ENCODE data around the gene NT5C2. TPM values are rescaled to one million over a fixed set of nuclear protein-coding genes. Genes with fewer than 3 reads are reported as not detected.

NT5C2 gene
- polyA plus RNA-seq, 1 donor (not counting 4 experiments of a cell fraction or from before 2014, with no cell fraction given) = 88.6 TPM

DNA sequence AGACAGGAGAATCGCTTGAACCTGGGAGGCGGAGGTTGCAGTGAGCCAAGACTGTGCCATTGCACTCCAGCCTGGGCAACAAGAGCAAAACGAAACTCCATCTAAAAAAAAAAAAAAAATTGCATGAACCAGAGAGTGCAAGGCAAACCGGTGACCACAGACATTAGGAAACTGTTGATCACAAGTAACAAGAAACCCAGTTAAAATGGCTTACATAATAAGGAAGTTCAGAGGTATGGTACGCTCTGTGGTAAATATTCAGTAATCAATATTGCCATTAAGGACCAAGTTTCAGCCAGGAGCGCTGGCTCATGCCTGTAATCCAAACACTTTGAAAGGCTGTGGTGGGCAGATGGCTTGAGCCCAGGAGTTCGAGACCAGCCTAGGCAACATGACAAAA, 9.2 kb upstream of the NT5C2 start:
- Histone ChIP-seq H3K4me2 (ENCODE audit: control insufficient read depth, extremely low read depth, insufficient read depth, low read depth, low read length) (no peak overlapping the region), H3K4me3 (ENCODE audit: control insufficient read depth in 2 of 3, extremely low read depth in 1 of 3, insufficient read depth in 2 of 3, low read depth in 1 of 3, low read length in 3 of 3) (no peak overlapping the region), H3K9ac (ENCODE audit: control insufficient read depth, extremely low read depth, insufficient read depth, low read length) (no peak overlapping the region), H3K27ac (ENCODE audit: control insufficient read depth, insufficient read depth, low read length) (no peak overlapping the region), H3K4me1 (ENCODE audit: control insufficient read depth, extremely low read depth, insufficient read depth, low read length) (no peaks in the 10 kb centered on the region), H4K20me1 (ENCODE audit: control insufficient read depth, extremely low read depth, insufficient read depth, low read length) (no peaks in the 10 kb centered on the region), H3K27me3 (ENCODE audit: control insufficient read depth, extremely low read depth, insufficient read depth, low read length) (no peaks in the 10 kb centered on the region), H3K36me3 (ENCODE audit: control insufficient read depth in 2 of 2, extremely low read depth in 1 of 2, insufficient read depth in 2 of 2, low read length in 2 of 2) (no peaks in the 10 kb centered on the region), H3K79me2 (ENCODE audit: control insufficient read depth, insufficient read depth, low read length) (no peaks in the 10 kb centered on the region), H3K9me1 (ENCODE audit: control insufficient read depth, extremely low read depth, insufficient read depth, low read length) (no peaks in the 10 kb centered on the region), H2AFZ (ENCODE audit: control insufficient read depth, low read length) (no peak overlapping the region), H3K9me3 (ENCODE audit: control insufficient read depth, low read depth, low read length) (no peaks in the 10 kb centered on the region)
- DNase-seq (ENCODE audit: low read depth, low spot score) (no peak), FAIRE-seq (no peak)
- TF ChIP-seq, protein P1, sequence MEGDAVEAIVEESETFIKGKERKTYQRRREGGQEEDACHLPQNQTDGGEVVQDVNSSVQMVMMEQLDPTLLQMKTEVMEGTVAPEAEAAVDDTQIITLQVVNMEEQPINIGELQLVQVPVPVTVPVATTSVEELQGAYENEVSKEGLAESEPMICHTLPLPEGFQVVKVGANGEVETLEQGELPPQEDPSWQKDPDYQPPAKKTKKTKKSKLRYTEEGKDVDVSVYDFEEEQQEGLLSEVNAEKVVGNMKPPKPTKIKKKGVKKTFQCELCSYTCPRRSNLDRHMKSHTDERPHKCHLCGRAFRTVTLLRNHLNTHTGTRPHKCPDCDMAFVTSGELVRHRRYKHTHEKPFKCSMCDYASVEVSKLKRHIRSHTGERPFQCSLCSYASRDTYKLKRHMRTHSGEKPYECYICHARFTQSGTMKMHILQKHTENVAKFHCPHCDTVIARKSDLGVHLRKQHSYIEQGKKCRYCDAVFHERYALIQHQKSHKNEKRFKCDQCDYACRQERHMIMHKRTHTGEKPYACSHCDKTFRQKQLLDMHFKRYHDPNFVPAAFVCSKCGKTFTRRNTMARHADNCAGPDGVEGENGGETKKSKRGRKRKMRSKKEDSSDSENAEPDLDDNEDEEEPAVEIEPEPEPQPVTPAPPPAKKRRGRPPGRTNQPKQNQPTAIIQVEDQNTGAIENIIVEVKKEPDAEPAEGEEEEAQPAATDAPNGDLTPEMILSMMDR (optimal IDR thresholded peaks at IDR 0.05 in 1 of 3, IDR thresholded peaks at IDR 0.05 in 1 of 3, conservative IDR thresholded peaks at IDR 0.05 in 1 of 3; ENCODE audit: extremely low read depth in 1 of 3, insufficient read depth in 2 of 3, low read length in 3 of 3) = no peak
- no peak for TF ChIP-seq EZH2 (IDR thresholded peaks at IDR 0.05; ENCODE audit: low read length)
- dilution Hi-C loops (cut with MboI; ENCODE audit: extremely low pct_ligation_motif_present, low sequenced_read_pairs) = no loop called here

DNA sequence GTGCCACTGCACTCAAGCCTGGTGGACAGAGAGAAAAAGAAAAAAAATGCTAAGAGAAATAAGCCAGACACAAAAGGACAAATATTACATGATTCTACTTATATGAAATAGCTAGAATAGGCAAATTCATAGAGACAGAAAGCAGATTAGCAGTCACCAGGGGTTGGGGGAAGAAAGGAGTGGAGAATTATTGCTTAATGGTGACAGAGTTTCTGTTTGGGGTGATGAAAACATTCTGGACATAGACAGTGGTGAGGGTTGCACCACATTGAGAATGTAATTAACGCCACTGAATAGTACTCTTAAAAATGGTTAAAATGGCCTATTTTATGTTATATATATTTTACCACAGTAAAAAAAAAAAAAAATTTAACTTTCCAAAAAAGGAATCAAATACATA, 6.4 kb upstream of the NT5C2 start:
- no peak overlapping the region for H3K4me2 ChIP-seq (ENCODE audit: control insufficient read depth, extremely low read depth, insufficient read depth, low read depth, low read length)
- no peak overlapping the region for H2AFZ ChIP-seq (ENCODE audit: control insufficient read depth, low read length)
- DNase-seq (ENCODE audit: low read depth, low spot score) (no peak), FAIRE-seq (no peak)
- TF ChIP-seq EZH2 (IDR thresholded peaks at IDR 0.05; ENCODE audit: low read length) = no peak
- TF ChIP-seq, protein P1 (optimal IDR thresholded peaks at IDR 0.05 in 1 of 3, IDR thresholded peaks at IDR 0.05 in 1 of 3, conservative IDR thresholded peaks at IDR 0.05 in 1 of 3; ENCODE audit: extremely low read depth in 1 of 3, insufficient read depth in 2 of 3, low read length in 3 of 3) = no peak
- no peak overlapping the region for H3K27ac ChIP-seq (ENCODE audit: control insufficient read depth, insufficient read depth, low read length)
- H4K20me1 ChIP-seq (ENCODE audit: control insufficient read depth, extremely low read depth, insufficient read depth, low read length) = no peaks in the 10 kb centered on the region
- H3K9ac ChIP-seq (ENCODE audit: control insufficient read depth, extremely low read depth, insufficient read depth, low read length) = no peak overlapping the region
- H3K9me1 ChIP-seq (ENCODE audit: control insufficient read depth, extremely low read depth, insufficient read depth, low read length) = no peaks in the 10 kb centered on the region
- H3K4me3 ChIP-seq (ENCODE audit: control insufficient read depth in 2 of 3, extremely low read depth in 1 of 3, insufficient read depth in 2 of 3, low read depth in 1 of 3, low read length in 3 of 3) = no peak overlapping the region
- H3K79me2 ChIP-seq (ENCODE audit: control insufficient read depth, insufficient read depth, low read length) = no peaks in the 10 kb centered on the region
- H3K9me3 ChIP-seq (ENCODE audit: control insufficient read depth, low read depth, low read length) = no peaks in the 10 kb centered on the region
- no peaks in the 10 kb centered on the region for H3K27me3 ChIP-seq (ENCODE audit: control insufficient read depth, extremely low read depth, insufficient read depth, low read length)
- H3K36me3 ChIP-seq (ENCODE audit: control insufficient read depth in 2 of 2, extremely low read depth in 1 of 2, insufficient read depth in 2 of 2, low read length in 2 of 2) = no peaks in the 10 kb centered on the region
- dilution Hi-C loops (cut with MboI; ENCODE audit: extremely low pct_ligation_motif_present, low sequenced_read_pairs) = no loop called here
- H3K4me1 ChIP-seq (ENCODE audit: control insufficient read depth, extremely low read depth, insufficient read depth, low read length) = no peaks in the 10 kb centered on the region

Measured in keratinocyte (primary cell).